ENCODE results near the gene GABBR2.

Gene GABBR2

DNA sequence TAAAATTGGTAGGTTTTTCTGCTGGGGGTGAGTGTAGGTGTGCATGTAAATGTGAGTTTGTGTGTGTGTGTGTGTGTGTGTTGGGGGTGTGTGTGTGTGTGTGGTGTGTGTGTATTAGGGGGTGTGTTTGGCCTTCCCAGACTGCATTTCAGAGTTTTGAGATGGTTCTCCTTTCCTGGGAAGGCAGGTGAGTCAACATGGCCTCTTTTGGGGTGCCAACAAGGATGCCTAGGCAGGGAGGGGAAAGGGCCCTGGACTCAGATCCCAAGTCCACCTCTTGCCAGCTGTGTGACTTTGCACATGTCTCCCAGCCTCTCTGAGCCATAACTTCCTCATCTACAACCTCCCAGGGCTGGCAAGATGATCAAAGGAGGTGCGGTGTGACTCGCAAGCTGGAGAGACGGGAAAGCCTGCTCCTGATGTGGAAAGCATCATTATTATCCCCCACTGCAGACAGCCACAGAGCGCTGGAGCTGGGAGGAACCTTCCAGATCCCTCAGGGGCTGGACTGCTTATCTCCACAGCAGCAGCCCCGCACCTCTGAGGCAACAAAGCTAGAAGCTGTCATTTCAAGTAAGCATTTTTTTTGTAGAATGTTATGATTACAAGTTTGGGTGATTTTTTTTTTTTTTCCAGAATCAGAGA lies 389.8 kb downstream of the GABBR2 start:
- no peak overlapping the region for H3K27ac ChIP-seq
- DNase-seq (ENCODE audit: low read depth, low spot score), result no peak

DNA sequence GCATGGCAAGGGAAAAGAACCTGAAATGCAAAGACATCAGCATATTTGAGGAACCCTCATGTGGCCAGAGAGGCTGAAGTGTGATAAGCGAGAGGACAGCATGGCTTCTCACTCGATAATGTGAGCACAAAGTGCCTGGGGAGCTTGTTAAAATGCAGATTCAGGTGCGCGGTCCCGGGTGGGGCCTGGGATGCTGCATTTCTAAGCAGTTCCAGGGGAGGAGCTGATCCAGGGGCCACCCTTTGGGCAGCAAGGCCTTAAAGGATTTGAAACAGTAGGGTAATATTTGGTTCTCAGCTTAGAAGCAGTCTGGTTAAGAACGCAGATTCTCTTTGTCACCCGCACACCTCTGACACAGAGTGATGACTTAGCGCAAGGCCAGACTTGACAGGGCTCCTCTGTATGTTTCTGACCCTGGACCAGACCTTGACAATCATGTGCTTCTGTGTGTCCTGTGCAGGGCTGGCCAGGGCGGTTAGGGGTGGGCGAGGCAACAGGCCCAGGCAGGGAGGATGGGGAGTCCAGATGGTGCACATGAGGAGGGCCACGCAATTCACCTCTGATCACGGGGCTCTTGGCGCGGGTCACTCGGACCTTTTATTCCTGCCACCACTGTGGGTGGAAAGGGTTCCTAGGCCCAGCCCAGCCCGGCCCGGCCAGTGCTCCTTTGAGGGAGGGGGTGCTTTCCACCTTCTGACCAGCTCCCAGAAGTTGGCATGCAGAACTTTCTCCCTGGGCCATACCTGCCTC lies 390.5 kb downstream of the GABBR2 start:
- no peak for DNase-seq (ENCODE audit: low read depth, low spot score)

DNA sequence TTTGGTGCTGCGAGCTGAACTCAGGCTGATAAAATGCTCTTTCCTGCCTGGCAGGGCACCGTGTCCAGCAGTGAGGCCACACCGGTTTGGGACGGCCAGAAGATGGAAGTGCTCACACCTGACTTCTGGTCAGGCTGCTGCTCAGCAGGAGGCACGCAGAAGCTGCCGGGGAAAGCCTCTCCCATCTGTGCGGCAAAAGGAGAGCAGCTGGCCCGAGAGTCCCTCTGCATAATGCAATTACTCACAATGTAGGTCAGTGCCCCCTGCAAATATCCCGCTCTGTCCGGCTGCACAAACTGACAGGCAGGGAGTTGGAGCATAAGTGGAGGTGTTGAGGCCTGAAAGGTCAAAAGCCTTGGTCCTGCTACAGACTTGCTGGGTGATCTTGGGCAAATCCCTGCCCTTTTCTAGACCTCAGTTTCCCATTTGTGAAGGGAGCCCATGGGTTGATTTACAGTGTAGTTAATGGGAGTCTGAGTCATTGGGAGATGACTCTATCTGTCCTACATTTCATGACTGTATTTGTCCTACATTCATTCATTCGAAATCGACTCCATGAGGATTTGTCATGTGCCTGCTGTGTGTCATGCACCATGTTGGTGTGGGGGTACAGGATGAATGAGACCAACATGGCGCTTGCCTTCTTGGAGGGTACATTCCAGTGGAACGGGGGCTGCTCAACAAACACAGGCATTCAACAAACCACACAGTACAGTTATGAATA lies 391.4 kb downstream of the GABBR2 start:
- DNase-seq (ENCODE audit: low read depth, low spot score), result no peak
- H3K27ac ChIP-seq, result no peak overlapping the region

More for the DNA sequence above, 390.5 kb downstream of the GABBR2 start:
- no peak overlapping the region for H3K27ac ChIP-seq

DNA sequence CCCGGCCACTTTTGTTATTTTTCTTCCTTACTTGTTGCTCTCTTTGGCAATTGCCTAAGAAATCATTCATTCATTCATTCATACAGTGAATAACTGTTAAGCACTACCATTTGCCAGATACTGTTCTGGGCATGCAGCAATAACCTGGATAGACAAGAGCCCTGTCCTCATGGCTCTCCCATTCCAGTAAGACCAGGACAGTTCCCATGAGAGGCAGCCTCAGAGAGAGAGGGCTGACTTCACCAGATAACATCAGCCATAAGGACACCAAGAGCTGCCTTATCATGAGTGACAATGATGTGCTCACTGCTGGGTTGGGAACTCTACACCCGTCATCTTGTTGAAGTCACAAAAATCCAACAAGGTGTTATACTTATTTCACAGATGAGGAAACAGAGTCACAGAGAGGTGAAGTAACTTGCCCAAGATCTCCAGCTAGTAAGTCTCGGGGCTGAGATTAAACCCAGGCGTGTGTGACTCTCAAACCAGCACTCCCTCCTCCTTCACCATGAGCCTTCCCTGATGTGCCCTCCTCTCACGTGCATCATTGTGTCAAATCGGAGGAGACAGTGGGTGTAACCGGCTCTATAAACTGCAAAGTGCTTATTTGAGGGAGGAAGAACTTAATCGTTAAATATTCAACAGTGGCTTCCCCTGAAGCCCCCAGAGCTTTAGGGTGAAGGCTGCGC lies 392.1 kb downstream of the GABBR2 start:
- no peak overlapping the region for H3K27ac ChIP-seq
- no peak for DNase-seq (ENCODE audit: low read depth, low spot score)

DNA sequence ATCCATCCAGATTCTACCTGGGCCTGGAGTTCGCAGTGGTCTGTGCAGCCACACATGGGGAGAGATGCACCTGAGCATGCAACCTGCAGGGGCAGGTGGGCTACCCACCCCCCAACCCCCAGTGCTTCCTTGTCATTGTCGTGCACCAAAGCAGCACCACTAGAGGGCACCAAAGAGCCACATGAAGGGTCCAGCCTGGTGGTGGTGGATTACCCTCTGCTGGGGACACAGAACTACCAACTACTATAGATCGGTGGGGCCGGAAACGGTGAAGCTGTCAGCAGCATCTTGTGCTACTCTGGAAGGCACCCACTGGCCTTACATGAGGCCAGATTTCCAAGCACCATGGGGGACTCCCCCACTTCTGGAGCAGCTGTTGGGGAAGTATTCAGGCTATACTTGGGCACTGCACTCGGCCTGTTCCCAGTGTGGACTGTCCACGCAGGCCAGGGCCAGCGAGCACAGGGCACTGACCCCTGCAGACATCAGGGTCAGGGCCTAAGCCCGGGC lies 393.1 kb downstream of the GABBR2 start:
- H3K27ac ChIP-seq, result no peak overlapping the region
- no peak for DNase-seq (ENCODE audit: low read depth, low spot score)

DNA sequence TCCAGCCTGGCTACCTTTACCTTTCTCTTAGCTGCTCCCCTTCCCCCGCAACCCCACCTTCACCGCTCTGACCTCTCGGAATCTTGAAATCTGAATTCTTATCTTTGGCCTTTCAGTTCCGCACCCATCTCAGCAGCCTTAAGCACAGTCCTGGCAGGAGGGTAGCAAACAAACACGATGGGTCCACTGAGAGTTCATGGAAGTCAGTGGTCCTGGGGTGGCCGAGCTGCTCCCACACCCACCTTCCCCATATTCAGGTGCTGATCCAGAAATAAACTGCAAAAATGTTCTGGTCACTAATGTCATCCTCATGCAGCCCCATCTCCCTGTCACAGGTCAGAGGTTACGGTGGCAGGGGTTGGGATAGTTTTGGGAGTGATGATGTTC lies 393.7 kb downstream of the GABBR2 start:
- DNase-seq (ENCODE audit: low read depth, low spot score), result no peak
- H3K27ac ChIP-seq, result peak overlapping the region; percentile 30

DNA sequence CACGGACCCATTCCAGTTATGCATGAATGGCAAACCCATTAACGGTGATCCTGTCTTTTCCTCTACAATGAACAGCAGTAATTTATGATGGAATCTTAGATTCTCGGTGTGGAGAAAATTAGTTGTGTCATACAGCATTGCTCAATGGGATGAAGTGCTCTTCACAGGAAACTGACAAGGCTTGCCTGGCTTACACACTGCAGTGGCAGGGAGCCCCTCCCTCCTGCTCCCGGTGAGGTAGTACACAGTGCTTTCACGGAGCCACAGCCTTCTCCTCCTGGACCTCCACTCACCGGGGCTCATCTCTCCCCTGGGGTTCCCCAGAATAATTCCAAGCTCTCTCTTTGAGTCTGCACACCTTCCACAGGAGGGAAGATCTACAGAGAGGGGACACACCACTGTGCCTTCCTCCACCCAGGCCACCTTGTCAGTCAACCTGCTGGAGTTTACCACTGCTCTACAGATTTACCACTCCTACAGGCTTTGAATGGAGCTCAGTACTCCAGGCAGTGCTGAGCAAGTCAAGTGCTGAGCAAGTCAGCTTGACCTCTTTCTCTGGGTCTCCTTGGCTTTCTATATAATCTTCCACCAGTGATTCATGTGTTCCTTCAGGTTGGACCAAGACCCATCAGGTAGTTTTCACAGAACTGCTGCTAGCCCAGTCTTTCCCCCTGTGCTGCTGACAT lies 394.2 kb downstream of the GABBR2 start:
- H3K27ac ChIP-seq, result peak overlapping the region; percentile 30
- peak; percentile 54 for DNase-seq (ENCODE audit: low read depth, low spot score)

DNA sequence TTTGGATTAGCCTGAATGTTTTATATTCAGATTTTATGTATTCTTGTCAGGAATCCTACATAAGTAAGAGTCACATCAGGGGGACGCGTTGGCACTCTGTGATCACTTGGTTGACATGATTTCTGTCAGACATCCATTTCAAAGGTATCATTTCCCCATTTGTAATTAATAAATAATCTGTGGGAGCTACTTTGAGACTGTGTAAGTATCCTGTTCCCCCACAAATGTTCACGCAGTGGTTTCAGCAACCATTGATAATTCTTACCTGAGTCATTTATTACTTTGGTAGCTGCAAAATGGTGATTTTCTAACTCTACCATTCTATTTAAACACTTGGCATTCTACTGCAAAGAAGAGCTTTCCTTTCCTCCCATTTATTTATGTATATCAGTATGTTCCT lies 396.4 kb downstream of the GABBR2 start:
- no peak overlapping the region for H3K27ac ChIP-seq
- no peak for DNase-seq (ENCODE audit: low read depth, low spot score)

DNA sequence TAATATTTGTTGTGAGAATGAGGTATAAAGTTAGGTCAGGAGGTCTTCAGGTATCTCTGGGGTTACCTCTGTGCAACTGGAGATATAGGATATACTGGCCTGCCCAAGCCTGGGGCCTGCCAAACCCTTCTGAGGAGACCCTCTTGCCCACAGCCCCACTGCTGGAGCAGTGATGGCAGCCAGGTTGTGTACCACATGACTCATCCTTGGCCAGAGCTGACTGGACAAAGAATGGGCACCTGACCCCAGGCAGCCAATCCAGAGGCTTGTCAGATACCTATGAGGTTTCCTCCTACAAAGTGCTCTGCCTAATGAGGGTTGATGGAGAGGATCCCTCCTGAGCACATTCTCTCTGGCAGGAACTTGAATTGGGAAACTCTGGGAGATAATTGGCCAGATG lies 397.2 kb downstream of the GABBR2 start:
- H3K27ac ChIP-seq, result no peak overlapping the region

DNA sequence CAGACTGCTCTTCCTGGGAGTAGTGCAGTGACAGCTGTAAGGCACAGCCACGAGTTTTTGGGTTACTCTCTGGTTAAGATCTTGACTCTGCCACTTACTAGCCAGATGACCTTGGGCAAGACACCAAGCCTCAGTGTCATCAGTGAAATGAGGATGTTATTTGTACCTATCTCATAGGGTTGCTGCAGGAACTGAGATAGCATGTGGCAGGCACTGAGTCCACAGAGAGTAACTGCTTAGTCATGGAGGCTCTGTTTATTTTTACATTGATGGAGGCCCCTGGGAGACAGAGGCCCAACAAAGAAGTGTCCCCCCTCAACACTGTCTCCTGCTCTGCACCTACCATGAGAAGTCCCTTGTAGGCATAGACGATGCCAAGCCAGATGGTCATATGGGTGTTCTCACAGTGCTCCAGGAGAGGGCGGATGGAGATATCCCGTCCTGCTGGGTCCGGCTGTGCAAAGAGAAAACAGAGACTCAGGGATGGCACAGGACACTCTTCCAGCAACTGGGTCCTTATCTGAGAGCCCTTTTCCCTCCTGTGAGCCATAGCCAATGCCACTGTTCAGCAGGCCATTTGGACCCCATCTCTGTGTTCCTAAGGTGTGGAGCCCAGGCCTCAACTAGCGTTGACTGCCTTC lies 397.9 kb downstream of the GABBR2 start:
- DNase-seq (ENCODE audit: low read depth, low spot score), result no peak
- no peak overlapping the region for H3K27ac ChIP-seq

More for the DNA sequence above, 397.2 kb downstream of the GABBR2 start:
- DNase-seq (ENCODE audit: low read depth, low spot score), result no peak

DNA sequence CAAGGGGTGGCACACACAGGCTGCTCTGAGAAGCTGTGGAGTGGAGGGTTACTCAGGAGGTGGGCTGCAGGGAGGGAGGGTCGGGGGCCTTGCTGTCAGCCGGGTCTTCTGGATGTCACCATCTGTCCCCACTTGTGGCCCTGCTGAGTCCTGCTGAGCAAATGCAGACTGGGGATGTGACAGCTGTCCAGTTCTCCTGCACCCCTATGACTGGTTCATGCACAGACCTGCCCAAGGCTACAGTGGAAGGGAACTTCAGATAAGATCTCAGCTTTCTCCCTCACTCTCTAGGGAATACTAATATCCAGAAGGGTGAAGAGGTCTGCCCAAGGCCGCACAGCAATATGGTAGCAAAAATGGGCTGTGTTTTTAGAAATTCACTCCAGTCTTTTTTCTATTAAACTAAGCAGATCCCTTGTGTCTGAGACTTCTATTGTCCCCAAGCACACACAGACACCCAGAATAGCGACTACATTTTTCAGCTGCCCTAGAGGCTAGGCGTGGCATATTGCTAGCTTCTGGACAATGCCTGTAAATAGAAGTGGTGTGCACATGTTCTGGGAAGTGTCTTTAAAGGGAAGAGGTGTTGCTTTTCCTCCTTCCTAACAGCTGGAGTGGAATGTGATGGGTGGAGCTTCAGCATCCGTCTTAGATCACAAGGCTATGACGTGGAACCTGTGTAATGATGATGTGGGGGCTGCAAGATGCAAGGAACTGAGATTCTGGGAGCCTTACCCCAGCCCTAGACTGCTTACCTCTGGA lies 402.2 kb downstream of the GABBR2 start:
- no peak for DNase-seq (ENCODE audit: low read depth, low spot score)
- peak overlapping the region; percentile 55 for H3K27ac ChIP-seq

DNA sequence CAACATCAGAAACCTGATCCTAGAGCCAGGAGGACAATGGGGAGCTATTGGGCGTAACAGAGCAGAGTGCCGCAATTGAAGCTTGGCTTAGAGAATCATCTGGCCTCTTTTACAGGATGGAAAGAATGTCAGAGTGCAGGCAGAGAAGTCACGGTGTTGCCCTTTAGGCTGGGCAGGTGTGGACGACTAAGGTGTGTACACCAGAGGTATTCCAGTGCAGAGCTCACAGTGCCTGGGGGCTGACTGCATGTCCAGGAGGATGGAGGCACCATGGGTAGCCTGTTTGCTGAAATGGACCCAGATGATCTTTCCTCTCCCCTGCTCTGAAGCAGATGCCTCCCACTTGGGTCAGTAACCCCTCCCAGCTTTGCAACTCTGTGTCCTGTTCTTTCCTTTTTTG lies 404.4 kb downstream of the GABBR2 start:
- DNase-seq (ENCODE audit: low read depth, low spot score), result no peak
- H3K27ac ChIP-seq, result no peak overlapping the region

DNA sequence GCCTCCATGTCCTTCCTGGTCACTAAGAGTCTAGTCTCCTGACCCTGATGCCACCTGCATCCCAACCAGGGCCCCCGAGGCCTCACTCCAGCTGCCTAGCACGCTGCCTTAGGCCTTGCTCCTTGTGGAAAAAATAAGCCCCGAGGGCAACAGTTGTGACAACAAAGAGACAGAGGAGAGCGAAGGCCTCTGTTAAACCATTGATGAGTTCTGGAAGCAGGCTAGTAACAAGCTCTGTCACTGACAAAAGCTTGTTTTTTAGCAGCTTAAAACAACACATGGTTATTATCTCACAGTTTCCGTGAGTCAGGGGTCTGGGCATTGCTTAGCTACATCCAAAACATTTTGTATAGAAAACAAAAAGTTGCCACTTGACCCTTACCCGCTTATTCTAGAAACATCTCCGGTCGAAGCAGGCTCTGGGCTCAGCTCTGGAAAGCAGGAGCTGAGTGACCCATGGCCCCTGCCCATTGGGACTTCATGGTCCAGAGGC lies 405.1 kb downstream of the GABBR2 start:
- H3K27ac ChIP-seq, result no peak overlapping the region
- no peak for DNase-seq (ENCODE audit: low read depth, low spot score)

DNA sequence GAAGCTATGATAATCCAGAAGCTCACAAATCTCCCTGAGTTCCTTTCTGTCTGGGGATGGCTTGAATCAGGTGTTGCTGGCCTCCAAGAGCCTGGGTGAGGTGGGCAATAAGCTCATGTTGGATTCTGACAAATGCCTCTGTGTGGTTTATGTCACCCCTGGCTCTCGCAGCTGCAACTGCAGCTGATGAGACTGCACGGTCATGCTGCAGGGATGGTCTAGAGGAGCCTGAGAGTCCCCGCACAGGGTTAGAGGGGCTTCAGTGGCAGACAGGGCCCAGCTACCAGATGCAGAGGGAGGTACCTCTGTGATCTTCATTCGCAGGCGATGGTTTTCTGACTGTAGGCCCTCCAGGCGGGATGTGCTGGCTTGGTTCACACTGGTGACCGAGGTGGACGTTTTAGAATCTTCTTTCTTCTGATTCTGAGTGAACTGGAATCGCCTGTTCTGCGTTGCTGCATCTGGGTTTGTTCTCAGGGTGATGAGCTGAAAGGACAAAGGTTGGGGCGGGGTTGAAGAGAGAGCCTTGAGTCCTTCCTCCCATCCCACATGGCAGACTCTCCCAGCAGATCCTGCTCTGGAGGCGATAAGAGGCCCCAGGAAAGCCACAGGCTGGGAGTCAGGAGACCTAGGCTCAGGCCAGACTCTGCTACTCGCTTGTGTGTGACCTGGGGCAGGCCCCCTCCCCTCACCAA lies 405.6 kb downstream of the GABBR2 start:
- H3K27ac ChIP-seq, result no peak overlapping the region
- no peak for DNase-seq (ENCODE audit: low read depth, low spot score)

DNA sequence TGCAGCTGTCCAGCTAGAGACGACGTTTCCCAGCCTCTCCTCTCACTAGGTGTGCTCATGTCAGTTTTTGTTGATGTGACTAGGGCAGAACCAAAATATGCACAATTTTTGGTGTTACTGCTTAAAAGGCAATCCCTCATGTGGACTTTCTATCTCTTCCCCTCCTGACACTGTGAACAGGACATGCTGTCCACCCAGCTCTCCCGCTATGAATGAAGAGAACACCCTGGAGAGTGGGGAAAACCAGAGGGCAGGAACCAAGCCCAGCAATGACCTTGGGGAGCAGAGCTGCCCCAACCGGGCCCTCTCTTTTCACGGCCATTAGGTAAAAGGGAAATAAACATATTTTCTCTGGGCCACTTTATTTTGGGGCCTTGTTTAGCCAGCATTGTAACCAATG lies 406.6 kb downstream of the GABBR2 start:
- no peak for DNase-seq (ENCODE audit: low read depth, low spot score)
- H3K27ac ChIP-seq, result no peak overlapping the region

DNA sequence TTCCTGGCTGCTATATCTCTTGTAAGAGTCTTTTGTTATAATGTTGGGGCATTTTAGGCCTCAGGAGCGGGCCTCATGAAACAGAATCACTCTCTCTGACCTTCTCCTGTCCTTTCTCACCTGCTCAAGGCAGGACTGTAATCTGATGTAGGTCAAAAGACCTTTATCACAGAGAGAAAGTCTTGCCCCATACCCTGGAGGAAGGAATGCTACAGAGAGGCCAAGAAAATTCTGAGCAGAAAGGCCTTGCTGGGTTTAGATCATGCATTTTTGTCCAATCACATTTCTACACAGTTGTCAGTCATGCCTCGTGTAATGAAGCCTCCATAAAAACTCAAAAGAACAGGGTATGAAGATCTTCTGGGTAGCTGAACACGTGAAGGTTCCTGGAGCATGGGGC lies 408.1 kb downstream of the GABBR2 start:
- no peak overlapping the region for H3K27ac ChIP-seq
- no peak for DNase-seq (ENCODE audit: low read depth, low spot score)

DNA sequence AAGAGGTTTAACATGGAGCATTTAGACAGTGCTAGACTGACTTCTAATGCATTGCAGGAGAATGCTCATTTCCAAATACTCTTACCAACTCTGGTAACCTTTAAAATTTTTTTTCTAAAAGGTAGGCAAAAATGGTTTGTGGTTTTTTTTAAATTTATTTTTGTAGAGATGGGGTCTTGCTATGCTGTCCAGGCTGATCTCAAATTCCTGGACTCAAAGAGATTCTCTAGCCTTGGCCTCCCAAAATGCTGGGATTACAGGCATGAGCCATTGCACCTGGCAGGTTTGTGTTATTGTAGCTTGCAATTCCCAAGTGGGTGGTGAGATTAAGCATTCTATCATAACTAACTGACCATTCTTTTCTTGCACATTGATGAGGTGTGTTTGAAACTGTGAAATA lies 410.3 kb downstream of the GABBR2 start:
- H3K27ac ChIP-seq, result no peak overlapping the region
- no peak for DNase-seq (ENCODE audit: low read depth, low spot score)

DNA sequence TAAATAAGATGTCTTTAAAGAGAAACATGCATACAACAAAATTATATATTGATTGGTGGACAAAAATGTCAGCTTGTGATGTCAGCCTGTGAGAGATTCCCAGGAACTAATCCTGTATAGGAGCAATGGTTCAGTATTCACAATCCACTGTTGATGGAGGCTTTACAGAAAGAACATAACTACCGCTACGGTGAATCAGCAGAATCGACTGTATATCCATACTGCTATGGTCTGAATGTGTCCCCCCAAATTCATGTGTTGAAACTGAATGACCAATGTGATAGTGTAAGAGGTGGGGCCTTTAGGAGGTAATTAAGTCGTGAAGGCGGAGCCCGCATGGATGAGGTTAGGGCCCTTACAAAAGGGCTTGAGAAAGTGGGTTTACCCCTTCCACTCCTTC lies 412.9 kb downstream of the GABBR2 start:
- no peak for DNase-seq (ENCODE audit: low read depth, low spot score)
- H3K27ac ChIP-seq, result no peak overlapping the region
